CD4-positive, alpha-beta T cell treated with Interleukin-12 subunit alpha and Interleukin-12 subunit beta, for 1 hour (primary cell): ENCODE measurements around the gene CEPT1.
"Not testable (repeated sequence)": the region's sequence is repeated elsewhere in the genome, so short reads cannot be mapped to it uniquely, and the experiment has no call there.

ENCODE experiments used
- DNase-seq: peaks from one replicate; pipeline ENCODE4 v3.0.0-alpha.2; 2020

CEPT1 gene

DNA sequence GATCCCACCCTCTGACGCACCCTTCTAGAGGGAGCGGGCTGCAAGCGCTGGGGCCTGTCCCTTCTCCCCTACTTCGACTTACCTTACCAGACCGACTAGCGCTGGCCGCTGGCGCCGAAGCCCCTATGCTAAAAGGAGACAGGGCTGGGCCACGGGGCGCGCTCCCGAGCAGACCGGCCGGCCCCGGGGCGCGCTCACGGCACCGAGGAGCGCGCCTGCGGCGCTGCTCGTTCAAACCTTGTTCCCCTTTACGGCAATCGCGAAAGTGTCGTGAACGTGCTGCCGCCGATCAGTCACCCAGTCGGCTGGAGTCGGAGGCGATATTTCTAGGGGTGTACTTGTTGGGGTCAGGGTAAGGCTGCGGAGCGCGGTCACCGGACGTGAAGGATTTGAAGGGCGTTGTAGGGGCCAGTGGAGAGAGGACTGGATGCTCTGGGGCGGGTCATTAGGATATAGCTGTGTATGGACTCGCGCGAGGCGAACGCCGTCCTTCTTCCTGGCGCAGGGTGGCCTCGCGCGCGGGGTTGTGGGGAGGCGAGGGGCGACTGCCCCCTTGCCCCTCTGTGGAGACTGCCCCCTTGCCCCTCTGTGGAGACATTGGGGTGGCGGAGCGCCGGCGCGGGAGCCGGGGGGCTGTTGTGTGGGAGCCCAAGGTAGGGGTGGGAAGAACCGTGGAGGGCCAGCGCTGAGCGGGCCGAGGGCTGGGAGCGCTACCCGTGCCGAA, at the start of gene CEPT1, which contains the start of gene DRAM2:
TSS of gene CEPT1 (plus strand) at position 268 of the 724 bp plus-strand sequence. CDS start 7,492 bp downstream, outside the sequence.
TSS of gene DRAM2 (minus strand) at position 138 of the 724 bp plus-strand sequence. CDS start 8,539 bp downstream, outside the sequence.
- peak; percentile 94 for DNase-seq

DNA sequence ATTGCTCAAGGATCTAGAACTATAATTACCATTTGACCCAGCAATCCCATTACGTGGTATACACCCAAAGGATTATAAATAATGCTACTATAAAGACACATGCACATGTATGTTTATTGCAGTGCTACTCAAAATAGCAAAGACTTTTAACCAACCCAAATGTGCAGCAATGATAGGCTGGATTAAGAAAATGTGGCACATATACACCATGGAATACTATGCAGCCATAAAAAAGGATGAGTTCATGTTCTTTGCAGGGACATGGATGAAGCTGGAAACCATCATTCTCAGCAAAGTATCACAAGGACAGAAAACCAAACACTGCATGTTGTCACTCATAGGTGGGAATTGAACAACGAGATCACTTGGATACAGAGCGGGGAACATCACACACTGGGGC, 44.6 kb upstream of the CEPT1 start:
- not testable (repeated sequence) for DNase-seq

DNA sequence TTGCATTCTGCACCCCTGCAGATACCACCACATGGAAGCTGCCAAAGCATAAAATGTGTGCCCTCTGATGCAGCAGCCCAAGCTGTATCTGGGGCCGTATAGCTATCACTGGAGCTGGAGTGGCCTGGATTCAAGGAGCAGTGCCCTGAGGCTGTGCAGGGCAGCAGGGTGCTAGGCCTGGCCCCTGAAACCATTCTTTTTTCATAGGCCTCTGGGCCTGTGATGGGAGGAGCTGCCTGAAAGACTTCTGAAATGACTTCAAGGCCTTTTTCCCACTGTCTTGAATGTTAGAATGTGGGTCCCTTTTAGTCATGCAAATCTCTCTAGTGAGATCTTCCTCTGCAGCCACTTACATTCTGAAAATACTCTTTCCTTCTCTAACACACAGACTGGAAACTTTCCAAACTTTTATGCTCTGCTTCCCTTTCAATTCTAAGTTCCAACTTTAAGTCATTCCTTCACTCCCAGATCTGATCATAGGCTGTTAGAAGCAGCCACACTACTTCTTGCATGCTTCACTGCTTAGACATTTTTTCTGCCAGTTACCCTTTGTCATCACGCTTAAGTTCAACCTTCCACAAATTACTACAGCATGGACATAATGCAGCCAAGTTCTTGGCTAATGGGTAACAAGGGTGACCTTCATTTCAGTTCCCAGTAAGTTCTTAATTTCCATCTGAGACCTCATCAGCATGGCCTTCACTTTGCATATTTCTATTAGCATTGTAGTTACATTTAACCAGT, 42.5 kb upstream of the CEPT1 start:
- no peak for DNase-seq

DNA sequence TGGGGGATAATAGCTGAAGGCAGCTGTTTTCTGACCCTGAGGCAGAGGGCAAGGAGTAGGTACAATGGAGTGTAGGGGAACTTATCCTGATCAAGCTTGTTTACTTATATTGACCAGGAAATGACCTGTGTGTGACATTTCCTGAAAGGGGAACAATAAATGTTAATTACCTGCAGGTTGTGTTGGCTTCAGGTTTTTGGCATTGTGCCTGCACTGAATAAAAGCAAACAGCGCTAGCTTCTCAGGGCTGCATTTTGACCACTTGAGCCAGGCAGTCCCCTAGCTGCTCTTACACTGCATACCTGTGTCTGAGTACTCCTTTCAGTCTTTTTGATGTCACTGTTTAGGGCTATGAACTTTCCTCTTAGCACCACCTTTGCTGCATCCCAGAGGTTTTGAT, 40.7 kb upstream of the CEPT1 start:
- DNase-seq = no peak

DNA sequence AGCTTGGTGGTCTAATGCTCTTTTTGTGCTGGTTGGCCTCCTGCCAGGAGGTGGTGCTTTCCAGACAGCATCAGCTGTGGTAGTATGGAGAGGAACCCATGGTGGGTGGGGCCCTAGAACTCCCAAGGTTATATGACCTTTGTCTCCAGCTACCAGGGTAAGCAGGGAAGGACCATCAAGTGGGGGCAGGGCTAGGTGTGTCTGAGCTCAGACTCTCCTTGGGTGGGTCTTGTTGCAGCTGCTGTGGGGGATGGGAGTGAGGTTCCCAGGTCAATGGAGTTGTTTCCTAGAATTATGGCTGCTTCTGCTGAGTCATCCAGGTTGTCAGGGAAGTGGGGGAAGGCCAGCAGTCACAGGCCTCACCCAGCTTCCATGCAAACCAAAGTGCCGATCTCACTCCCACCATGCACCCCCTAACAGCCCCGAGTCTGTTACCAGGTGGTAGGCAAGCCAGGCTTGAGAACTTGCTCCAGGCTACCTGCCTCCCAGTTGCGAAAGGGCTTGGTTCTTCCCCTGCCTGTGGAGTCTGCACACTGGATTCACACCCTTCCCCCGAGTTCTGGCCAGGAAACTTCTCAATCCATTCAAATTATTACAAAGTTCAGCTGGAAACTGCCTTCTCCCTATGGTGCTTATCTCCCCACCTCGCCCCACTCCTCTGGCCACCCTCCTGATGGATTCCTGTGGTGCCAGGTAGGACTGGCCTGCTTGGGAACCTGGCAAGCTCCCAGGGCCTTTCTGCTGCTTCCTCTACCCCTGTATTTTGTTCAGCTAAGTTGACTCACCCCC, 38.0 kb upstream of the CEPT1 start:
- no peak for DNase-seq

DNA sequence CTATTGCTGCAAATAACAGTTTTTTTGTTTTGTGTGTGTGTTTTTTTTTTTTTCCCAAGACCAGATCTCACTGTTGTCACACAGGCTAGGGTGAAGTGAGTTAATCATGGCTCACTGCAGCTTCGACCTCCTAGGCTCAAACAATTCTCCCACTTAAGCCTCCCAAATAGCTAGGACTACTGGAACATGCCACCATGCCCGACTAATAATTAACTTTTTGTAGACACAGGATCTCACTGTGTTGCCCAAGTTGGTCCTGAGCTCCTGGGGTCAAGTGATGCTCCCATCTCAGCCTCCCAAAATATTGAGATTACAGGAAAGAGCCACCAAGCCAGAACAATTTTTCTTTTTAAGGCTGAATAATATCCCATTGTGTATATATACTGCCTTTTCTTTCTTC, 35.0 kb upstream of the CEPT1 start:
- DNase-seq = no peak

DNA sequence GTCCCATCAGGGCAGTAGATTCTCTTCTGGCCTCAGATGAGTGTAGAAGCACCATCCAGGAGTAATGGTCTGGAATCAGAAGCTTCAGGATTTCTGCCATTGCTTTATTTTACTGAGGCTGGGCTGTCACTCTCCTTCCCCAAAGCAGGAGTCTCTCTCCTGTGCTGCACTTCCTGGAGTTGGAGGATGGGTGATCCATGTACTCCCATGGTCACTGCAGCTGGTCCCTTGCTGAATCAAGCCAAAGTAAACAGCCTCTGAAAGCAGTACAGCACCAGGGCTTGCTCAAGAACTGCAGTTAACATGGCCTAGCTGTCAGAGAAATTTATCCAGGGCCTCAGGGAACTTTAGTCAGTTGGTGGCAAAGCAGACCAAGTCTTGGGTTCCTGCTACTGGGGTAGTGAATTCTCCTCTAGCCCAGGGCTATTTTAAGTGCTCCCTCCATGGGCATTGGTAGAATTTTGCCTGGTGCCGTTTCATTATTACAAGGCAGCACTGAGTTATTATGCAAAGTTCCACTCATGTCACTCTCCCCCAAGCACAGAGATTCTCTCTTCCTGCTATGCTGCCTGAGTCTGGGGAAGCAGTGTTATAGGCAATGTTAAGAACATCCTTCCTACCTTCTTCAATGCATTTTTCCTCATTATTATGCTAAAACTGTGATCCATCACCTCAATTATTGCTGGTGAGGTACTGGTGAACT, 29.7 kb upstream of the CEPT1 start:
- no peak for DNase-seq

DNA sequence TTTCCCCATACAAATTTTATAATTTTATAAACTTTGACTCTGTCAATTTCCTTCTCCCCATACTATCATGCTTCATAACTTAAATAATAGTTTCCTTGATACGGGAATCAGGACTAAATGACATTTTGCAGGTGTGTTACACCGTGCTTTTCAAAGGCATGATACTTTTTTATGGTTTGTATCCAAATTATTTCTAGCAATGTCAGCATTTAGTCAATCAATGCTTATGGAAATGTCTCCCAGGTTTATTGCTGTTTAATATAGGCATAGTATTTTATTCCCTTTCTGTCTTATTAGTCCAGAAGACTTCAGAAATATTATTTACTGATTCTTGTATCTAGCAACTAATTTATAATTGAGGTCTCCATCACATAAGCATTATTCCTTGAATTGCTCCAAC, 23.5 kb upstream of the CEPT1 start:
- DNase-seq = no peak

DNA sequence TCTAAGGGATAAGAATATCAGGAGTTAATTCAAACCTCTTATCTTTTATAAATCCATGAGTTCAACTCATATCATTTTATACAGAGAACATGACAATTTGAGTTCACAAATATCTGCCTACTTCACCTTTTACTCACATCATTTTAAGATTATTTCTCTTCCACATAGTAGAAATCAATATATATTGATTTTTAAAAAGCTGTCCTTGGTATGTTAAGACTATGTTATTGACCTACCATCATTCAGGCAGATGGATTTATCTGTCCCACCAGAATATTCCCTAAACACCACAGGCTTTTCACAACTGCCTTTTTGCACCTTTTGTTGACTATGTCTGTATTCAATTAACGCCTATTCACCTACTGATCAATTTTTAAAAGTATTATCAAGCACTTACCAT, 13.7 kb upstream of the CEPT1 start:
- no peak for DNase-seq

DNA sequence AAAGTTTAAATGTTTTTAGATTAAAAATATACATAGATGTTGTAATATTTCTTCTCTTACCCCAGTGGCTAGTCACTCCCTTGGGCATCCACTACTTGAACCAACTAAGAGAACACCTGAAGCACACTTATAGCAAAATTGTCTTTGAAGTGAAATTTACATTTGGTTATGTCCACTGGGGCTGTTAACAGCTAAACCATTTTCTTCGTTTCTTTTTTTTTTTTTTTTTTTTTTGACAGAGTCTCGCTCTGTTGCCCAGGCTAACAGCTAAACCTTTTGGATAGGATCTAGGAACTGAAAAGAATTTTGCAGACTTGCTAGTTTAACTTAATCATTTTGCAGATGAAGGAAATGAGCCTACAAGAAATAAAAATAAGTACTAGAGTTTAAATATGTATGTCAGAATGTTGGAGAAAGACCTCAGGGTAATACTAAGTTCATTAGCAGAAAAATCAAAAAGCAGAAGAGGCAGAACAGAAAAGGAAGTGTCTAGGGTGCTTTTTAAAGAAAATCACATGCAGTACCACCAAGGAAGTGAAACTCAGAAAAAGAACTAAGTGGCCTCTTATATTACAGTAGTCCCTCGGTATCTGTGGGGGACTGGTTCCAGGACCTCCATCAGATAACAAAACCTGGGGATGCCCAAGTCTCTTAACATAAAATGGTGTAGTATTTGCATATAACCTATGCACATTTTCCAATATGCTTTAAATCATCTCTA, 11.9 kb upstream of the CEPT1 start:
- no peak for DNase-seq

DNA sequence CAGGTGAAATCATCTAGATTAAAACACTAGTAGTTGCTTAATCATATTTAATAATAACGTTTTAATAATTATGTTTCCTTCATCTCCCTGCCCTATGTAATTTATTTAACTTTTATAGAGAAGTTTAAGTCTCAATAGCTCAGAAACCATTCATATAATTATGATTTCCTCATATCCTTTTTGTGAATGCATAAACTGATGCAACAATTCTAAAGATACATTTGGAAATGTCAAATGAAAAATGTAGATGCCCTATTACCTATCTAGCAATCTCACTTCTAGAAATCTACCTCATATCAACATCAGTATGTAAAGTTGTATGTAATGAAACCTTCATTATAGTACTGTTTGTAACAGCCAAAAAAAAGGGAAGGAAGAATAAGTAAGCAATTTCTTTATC, 10.6 kb upstream of the CEPT1 start:
- no peak for DNase-seq

DNA sequence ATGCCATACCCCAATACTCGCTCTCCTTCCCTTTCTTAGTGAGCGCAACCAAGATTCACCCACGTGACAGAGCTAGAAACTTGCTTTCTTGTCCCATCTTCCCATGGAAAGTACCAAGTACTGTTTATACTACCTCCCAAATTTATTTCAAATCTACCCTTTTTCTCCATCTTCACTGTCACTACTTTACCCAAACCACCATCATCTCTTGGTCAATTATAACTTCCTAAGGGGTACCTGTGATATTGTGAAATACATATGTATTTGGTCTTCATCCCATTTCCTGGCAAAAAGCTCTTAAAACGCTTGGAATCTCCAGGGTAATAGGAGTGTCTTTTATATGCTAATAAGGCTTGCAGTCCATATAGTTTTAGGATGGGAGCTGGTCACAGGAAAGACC, 8.3 kb upstream of the CEPT1 start:
- DNase-seq = no peak

DNA sequence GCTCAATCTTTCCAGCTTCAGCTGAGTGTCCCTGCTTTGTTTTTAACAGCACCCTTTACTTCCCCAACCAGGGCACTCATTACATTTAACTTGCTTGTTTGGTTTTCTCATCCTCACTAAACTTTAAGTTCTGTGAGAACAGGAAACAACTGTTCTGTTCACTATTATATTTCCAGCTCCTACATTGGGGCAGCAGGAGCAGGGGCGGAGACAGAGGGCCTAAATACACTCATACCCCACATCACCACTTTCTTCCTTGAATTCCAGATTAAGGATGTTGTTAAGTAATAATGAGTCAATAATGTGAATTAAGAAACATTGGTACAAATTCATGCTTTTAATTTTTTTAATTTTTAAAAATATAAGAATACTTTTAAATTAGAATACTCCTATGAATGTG, 6.2 kb upstream of the CEPT1 start:
- no peak for DNase-seq

DNA sequence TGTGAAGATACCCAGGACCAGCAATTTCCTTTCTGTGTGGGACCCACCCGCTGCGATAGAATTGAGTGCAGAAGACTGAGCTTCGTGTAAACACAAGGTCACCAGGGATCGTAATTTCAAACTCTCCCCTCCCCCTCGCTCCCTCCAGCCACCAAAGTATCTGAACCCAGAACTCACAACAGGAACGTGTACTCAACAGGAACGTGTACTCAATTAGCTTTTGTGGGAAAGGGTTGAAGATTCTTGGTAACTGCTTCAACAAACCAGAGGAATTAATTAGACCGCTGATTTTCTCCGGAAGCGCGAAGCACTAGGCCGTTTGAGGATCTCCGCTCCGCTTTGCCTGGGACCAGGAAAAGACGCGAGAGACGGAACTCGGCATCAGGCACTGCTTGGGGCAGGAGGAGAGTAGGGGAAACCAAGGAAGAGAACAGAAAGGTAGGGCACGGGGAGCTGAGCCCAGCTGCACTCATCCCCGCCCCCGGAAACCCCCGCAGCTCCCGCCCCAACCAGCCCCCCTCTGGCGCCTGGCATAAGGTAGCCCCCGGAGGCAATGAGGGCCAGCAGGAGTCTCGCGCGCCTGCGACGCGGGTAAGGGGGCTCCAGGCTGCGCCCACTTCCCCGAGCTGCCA, 583 bp upstream of the CEPT1 start:
- DNase-seq = peak; percentile 37

DNA sequence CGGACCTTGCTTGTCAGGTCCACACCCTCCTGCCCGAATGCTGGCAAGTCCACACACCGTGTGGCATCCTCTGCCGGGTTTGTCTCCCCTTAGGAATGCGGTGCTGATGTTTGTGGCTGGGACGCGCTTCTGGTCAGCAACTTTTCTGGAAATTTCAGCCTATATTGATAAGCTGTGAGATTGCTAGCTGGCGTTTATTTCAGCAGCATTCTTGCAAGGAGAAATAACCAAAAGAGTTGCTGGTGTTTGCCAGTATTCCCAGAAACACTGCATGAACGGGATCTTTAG, 601 bp downstream of the CEPT1 start:
- DNase-seq = no peak

DNA sequence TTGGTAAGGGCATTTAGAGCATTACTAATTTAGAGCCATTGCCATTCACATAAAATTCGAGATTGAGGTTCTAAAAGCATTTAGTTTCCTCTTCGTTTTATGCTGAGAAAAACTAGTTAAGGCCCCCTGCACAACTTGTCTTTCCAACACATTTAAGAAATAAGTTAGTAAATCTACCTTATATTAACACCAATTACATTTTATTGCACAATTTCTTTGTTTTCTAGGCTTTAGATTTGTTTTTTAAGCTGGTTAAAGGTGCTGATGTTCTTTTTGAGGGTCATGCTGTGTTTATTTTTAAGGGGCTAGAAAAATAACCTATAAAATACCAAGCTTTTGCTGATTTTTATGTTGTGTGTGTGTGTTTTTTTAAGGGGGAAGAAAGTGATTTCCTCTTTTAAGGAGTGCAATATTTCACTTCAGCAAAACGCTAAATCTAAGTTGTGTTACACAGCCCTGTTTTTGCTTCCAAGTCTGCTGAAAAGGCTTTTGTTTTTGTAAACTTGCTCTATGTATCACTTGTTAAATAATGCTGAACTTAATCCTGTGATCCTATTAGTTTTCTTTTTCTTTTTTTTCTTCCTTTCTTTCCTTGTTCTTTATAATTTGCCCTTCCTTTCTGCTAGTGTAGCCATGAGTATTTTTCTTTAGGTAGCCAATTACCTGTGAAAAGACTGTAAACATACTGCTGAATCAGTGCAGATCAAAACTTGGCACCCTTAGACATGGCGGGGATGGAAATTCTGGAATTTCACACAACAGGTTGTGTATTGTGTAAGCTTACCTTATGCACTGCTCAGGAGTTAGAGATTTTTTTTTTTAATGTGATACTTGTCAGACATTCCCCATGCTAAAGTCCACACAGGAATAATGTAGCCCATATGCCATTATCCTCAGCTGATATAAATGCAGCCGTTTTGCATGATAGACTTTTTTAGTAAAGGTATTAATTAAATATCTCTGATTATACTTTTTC, 1.5 kb downstream of the CEPT1 start:
- no peak for DNase-seq

DNA sequence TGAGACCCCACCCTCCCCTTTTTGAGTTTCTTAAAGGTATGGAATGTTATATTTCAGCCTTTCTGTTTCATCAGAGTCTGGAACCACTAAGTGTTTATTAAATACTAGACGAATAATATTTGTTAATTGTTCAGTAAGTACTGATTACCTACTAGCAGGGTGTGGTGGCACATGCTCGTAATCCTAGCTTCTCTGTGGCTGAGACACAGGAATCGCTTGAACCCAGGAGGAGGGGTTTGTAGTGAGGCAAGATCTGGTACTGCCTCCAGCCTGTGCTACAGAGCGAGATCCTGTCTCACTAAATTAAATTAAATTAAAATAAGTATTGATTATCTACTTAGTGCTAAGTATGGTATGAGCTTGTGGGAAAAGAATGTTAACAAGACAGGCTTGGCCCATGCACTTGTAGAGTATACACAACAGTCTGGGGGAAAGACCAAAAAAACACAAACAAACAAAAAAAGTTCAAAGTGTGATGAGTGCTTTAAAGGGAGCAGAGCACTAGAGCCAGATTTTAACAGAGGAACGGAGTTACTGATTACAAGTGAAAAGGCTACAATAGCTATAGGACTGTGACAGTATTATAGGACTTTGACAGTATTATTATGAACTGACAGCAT, 2.4 kb downstream of the CEPT1 start:
- DNase-seq = no peak

DNA sequence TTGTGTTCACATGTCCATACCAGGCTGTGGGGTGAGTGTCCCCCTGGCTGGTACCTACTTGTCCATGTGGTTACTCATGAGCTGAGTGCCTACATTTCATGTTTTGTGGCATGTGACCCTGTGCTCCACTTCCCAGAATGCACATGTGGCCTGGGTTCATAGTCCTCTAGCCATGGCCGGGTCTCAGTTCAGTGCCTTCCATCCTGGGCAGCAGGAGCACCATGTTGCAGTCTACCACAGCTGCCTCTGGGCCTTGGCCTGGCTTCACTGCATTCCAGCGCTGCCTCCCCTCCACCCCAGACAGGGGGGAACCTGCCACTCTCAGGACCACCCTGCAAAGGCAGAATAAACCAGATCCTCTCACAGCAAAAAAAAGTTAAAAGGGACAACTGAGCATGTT, 5.5 kb downstream of the CEPT1 start:
- no peak for DNase-seq

DNA sequence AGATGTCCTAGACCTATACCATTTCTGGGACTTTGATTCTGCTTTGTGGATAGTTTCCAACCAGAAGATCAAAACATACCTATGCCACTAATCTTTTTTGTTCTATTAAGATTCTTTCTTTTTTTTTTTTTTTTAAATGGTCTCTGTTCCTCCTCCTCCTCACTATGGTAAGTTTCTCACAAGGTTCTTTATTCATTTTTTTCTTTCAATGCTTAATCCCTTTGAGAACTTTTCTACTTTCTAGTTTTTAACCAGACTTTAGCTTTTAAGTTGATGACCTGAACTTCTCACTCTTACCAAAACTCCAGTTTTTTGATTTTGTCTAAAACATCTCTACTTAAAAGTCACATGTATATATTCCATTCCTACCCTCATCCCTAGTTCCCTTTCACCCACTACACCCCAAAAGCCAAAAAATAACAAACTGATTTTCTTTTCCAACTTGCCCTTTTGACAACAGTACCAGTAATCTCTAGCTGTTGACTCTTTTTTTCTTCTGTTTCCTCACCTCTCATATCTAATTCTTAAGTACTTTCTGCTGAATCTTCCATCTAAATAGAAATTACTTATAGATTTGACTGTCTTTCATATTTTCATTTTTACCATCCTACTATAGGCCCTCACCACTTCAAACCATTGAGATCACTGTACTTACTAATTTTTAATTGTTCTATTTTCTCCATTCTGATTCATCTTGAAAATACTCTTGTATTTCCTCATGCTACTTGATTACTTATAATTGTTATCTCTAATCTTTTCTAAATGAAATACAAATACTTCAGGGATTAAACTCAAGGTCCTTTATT, 6.1 kb downstream of the CEPT1 start:
- no peak for DNase-seq
